ENCODE data around the gene CALB2.
A peak's percentile ranks its signal among the peaks of the same experiment; 100 is the strongest.

CALB2 gene

GRCh38 chr16:71360378-71360777 is 1.9 kb downstream of the CALB2 start:
- peak; percentile 53 for DNase-seq (ENCODE audit: low read depth)
- H3K4me3 ChIP-seq (ENCODE audit: low read depth, low read length) = no peak overlapping the region
- TF ChIP-seq, protein P1, sequence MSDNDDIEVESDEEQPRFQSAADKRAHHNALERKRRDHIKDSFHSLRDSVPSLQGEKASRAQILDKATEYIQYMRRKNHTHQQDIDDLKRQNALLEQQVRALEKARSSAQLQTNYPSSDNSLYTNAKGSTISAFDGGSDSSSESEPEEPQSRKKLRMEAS (IDR thresholded peaks at IDR 0.05; ENCODE audit: low read depth, low read length) = no peak

DNA sequence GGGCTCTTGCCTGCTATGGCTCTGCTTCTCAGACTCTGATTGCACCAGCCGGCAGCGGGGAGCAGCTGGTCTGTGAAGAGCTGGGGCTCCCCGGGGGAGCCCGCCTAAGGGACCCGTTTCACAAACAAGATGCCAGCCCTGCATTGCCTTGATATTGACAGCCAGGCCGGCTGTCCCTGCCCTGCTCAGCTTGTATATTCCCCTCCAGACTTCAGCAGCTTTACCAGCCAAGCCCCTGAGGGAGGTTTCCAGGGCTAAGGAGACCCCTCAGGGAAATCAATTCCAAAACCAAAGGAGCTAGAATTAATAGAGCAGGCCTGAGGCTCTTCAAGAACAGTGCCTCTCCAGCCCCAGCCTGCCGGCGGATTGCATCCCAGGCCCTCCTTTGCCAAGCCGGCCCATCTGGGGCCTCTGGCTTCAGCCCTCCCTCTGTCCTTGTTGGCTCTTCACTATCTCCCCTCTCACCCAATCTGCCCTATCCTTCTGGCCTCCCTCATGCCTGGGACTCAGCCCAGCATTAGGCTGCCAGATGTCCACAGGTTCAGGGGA is 5.7 kb downstream of the CALB2 start:
- TF ChIP-seq, protein P2, sequence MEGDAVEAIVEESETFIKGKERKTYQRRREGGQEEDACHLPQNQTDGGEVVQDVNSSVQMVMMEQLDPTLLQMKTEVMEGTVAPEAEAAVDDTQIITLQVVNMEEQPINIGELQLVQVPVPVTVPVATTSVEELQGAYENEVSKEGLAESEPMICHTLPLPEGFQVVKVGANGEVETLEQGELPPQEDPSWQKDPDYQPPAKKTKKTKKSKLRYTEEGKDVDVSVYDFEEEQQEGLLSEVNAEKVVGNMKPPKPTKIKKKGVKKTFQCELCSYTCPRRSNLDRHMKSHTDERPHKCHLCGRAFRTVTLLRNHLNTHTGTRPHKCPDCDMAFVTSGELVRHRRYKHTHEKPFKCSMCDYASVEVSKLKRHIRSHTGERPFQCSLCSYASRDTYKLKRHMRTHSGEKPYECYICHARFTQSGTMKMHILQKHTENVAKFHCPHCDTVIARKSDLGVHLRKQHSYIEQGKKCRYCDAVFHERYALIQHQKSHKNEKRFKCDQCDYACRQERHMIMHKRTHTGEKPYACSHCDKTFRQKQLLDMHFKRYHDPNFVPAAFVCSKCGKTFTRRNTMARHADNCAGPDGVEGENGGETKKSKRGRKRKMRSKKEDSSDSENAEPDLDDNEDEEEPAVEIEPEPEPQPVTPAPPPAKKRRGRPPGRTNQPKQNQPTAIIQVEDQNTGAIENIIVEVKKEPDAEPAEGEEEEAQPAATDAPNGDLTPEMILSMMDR (IDR thresholded peaks at IDR 0.05; ENCODE audit: low read depth, low read length) = no peak
- TF ChIP-seq, protein P1 (IDR thresholded peaks at IDR 0.05; ENCODE audit: low read depth, low read length) = no peak
- TF ChIP-seq POLR2A (IDR thresholded peaks at IDR 0.05; ENCODE audit: extremely low read depth, insufficient read length) (no peak), MYC (IDR thresholded peaks at IDR 0.05; ENCODE audit: low read depth, low read length) (no peak)
- H3K4me3 ChIP-seq (ENCODE audit: low read depth, low read length) = no peak overlapping the region
- no peak for DNase-seq (ENCODE audit: low read depth)

- TF ChIP-seq POLR2A (IDR thresholded peaks at IDR 0.05; ENCODE audit: extremely low read depth, insufficient read length) (no peak), MYC (IDR thresholded peaks at IDR 0.05; ENCODE audit: low read depth, low read length) (no peak)
- TF ChIP-seq, protein P2 (IDR thresholded peaks at IDR 0.05; ENCODE audit: low read depth, low read length) = no peak
- TF ChIP-seq, protein P1 (IDR thresholded peaks at IDR 0.05; ENCODE audit: low read depth, low read length) = no peak
- DNase-seq (ENCODE audit: low read depth) = no peak
These were observed 6.5 kb downstream of the CALB2 start for GRCh38 chr16:71365021-71365420.

GRCh38 chr16:71367241-71367976 is 8.9 kb downstream of the CALB2 start:
- H3K4me3 ChIP-seq (ENCODE audit: low read depth, low read length) = no peak overlapping the region
- DNase-seq (ENCODE audit: low read depth) = peak; percentile 74
- TF ChIP-seq MYC (IDR thresholded peaks at IDR 0.05; ENCODE audit: low read depth, low read length) = no peak
- TF ChIP-seq, protein P1 (IDR thresholded peaks at IDR 0.05; ENCODE audit: low read depth, low read length) = no peak
- TF ChIP-seq, protein P2 (IDR thresholded peaks at IDR 0.05; ENCODE audit: low read depth, low read length) = peak; percentile 75
- no peak for TF ChIP-seq POLR2A (IDR thresholded peaks at IDR 0.05; ENCODE audit: extremely low read depth, insufficient read length)

More at GRCh38 chr16:71365021-71365420, 6.5 kb downstream of the CALB2 start:
- no peak overlapping the region for H3K4me3 ChIP-seq (ENCODE audit: low read depth, low read length)

DNA sequence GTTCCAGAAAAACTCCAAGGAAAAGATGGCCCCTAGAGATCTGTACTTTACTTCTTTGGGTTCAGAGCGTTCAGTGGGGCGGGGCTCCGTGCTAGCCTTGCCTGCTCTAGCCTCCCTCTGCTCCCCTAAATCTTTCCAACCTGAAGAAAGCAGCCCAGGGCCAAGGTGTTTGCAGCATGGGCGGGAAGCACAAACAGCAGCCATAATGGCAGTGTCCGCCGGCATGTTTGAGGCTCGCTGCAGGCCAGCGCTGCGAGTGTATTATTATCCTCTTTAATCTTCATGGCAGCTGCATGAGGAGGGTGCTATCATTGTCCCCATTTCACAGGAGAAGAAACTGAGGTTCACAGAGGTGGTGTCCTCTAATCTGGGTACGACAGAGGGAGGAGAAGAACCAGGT is 10.4 kb downstream of the CALB2 start:
- TF ChIP-seq, protein P1 (IDR thresholded peaks at IDR 0.05; ENCODE audit: low read depth, low read length) = no peak
- no peak for TF ChIP-seq MYC (IDR thresholded peaks at IDR 0.05; ENCODE audit: low read depth, low read length)
- H3K4me3 ChIP-seq (ENCODE audit: low read depth, low read length) = no peak overlapping the region
- DNase-seq (ENCODE audit: low read depth) = no peak

DNA sequence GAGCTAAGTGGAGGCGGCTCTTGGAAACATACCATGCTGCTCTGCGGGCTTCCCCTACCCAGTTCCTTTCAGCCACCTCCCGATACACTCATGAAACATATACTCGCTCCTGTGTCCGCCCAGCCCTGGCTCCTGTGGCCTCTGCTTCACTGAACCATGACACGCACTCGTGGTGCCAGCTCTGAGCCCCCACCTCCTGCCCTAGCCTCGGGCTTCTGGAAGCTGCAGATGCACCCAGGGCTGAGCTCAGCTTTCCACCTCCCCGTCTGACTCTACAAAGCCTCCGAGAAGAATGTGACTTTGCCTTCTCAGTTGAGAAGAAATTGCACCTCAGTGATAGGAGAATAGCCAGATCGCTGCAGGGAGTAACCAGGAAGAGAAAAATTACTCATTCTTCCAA is 11.0 kb downstream of the CALB2 start:
- H3K4me3 ChIP-seq (ENCODE audit: low read depth, low read length) = no peak overlapping the region
- no peak for TF ChIP-seq POLR2A (IDR thresholded peaks at IDR 0.05; ENCODE audit: extremely low read depth, insufficient read length)
- no peak for TF ChIP-seq MYC (IDR thresholded peaks at IDR 0.05; ENCODE audit: low read depth, low read length)
- TF ChIP-seq, protein P1 (IDR thresholded peaks at IDR 0.05; ENCODE audit: low read depth, low read length) = no peak
- TF ChIP-seq, protein P2 (IDR thresholded peaks at IDR 0.05; ENCODE audit: low read depth, low read length) = no peak
- no peak for DNase-seq (ENCODE audit: low read depth)
